GM18520 (cell line): ENCODE data around the gene CAND2.
"Not testable (repeated sequence)": the region's sequence is repeated elsewhere in the genome, so short reads cannot be mapped to it uniquely, and the experiment has no call there.

ENCODE experiments used
- ATAC-seq: cut with Tn5 transposase; IDR thresholded peaks from one replicate; pipeline ENCODE4 v1.9.1; 2021; ENCODE audit not compliant: unreplicated experiment

CAND2 gene

DNA sequence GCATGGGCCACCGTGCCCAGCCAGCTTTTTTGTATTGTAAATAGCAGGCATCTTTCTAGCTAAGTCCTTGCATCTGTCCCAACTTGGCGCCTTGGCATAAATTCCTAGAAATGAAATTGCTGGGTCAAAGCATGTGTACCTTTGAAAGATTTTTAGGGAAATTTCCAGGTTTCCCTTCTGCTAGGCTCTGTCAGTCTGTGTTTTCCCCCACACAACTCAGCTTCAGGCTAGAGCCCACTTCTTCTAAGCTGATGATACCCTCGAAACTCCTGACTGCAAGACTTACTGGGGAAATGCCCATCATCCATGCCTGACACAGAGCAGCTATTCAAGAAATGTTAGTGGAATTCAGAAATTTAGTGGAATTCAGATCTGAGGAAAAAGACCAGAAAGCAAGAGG, 55.7 kb downstream of the CAND2 start:
- no peak for ATAC-seq

- ATAC-seq: not testable (repeated sequence)
Measured at GRCh38 chr3:12853847-12854246, 57.4 kb downstream of the CAND2 start.

- ATAC-seq: no peak
Measured at GRCh38 chr3:12854565-12854964, 58.1 kb downstream of the CAND2 start.

DNA sequence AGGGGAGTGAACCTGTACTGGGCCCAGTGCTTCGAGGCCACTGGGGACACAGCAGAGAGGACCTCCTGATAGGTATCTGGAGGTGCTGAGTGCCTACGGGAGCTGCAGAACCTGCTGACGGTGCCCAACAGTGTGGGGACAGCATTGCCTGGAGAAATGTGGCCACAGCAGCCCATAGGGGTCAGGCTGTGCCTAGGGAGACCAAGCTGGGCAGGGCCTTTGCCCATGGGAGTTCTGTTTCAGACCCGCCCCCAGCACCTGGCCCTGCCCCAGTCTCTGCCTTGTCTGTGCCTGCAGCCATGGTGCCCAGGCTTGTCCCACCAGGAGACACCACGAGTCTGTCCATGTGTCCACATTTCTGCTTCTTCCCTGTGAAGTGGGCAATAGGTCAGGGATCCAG, 60.1 kb downstream of the CAND2 start:
- no peak for ATAC-seq

DNA sequence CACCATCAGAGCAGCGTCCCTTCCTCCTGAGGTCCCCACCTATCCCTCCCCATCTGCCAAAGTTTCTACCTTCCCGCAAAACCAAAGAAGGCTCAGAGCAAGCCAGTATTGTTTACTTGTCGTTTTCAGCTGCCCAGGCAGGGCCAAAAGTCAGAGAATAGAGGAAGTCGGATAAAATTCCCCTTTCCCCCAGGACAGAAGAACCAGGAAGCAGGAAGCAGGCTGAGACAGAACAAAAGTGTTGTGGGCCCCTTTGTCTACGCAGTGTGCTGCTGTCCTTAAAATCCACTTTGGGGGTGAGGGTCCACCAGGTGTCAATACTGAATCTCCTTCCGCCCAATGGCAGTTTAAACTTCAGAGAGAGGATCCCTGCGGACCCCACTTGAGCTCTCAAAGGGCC, 63.4 kb downstream of the CAND2 start:
- ATAC-seq: no peak

DNA sequence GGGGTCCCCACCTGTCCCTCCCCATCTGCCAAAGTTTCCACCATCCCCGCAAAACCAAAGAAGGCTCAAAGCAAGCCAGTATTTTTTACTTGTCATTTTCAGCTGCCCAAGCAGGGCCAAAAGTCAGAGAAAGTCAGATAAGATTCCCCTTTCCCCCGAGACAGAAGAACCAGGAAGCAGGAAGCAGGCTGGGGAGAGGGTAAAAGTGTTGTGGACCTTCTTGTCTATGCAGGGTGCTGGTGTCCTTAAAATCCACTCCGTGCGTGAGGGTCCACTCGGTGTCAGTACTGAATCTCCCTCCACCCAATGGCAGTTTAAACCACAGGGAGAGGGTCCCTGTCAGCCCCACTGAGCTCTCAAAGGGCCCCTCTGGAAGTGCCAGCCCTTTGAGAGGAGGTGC, 65.1 kb downstream of the CAND2 start:
- ATAC-seq: no peak

- no peak for ATAC-seq
Measured at GRCh38 chr3:12862387-12862786, 65.9 kb downstream of the CAND2 start.

DNA sequence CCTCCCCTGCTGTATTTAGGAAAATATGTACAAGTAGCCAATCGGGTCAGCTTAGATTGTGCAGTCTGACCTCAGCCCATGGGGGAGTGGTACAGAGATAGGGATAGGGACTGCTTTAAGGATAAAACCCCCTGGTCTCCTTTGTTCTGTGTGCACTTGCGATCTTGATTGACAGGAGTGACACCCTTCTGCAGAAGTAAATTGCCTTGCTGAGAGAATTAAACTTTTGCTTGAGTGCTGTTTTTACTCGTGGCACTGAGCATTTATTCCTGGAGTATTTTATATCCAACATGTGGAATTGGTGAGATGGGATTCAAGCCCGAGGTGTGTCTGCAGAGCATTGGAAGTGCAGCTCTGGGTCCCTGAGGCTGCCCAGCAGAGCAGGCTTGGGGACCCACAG, 68.8 kb downstream of the CAND2 start:
- no peak for ATAC-seq

GRCh38 chr3:12866836-12867235, 70.4 kb downstream of the CAND2 start:
- no peak for ATAC-seq

DNA sequence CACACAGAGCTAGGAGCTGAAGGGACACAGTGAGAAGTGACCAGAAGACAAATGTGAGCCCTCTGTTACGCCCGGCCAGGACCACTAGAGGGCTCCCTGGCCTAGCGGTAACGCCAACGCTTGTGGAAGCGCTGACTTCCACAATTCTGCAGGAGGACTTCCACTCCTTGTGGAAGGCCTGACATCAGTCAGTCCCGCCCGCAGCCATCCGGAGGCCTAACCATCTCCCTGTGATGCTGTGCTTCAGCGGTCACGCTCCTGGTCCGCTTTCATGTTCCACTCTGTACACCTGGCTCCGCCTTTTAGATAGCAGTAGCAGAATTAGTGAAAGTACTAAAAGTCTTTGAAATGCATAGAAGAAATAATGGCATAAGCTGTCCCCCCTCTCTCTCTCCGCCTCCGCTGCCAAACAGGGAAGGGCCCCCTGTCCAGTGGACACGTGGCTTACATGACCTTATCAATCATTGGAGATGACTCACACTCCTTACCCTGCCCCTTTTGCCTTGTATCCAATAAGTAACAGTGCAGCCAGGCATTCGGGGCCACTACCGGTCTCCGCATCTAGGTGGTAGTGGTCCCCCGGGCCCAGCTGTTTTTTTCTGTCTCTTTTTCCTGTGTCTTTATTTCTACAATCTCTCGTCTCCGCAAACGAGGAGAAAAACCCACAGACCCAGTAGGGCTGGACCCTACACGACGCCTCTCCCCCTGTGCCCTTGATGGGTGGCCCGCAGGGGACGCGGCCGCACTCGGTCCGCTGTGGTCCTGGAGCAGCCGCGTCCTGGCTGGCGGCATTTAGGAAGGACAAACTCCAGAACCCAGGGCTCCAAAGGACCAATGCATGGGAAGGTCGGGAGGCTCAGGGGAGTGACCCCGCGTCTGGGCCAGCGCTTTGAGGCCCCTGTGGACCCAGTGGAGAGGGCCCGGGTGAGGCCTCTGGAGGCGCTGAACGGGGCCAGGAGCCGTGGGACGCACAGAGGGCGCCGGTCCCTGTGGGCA, 71.9 kb downstream of the CAND2 start:
- no peak for ATAC-seq

DNA sequence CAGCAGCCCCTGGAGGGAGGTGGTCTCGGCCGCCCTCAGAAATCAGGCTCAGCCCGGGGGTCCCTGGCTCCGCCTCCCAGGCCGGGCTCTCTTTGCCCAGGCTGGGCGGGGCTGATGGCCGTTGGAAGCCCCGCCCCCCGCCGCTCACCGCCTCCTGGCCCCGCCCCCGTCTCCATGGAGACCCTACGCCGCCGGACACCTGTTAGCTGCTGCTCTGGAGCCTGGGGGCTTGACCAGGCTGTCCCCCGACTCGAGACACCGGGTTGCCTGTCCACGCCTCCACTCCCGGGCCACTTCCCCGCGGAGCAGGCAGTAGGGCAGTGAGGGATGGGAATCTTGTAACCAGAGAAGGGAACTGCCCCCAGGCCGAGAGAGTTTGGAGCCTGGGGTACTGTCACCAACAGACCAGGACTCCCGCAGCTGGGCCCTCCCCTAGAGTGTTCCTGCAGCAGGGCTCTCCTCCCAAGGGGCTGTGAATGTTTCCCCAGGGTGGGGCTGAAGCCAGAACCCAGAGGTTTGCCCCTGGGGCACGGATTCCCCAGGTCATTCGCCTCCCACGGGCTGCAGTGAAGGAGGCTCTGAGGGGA, 72.6 kb downstream of the CAND2 start:
- no peak for ATAC-seq

GRCh38 chr3:12870942-12871341, 74.5 kb downstream of the CAND2 start:
- ATAC-seq: no peak

DNA sequence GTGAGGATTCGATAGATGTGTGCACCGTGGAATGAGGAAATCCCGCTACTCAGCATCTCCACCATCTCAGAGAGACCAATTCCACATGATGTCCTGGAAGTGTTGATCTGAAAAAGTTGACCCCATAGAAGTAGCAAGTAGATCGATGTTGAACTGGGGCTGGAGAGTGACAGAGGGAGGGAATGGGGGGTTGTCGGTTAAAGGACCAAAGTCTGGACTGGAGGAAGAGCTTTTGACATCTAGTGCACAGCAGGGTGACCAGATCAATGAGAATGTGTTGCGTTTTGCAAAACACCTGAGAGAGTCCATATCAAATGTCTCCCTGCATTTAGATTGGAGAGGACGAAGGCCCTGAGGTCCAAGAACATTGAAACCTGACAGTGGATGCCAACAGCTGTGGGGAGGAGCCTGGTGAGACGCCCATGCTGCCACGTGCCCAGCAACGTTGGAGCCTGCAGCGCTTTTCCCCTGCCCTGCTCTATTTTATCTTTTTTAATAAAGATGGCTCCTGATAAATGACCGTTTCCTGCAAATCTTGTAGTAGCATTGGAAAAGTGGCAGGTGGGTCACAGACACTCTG, 75.0 kb downstream of the CAND2 start:
- ATAC-seq: no peak

- no peak for ATAC-seq
Measured at GRCh38 chr3:12875857-12876836, 79.7 kb downstream of the CAND2 start.

DNA sequence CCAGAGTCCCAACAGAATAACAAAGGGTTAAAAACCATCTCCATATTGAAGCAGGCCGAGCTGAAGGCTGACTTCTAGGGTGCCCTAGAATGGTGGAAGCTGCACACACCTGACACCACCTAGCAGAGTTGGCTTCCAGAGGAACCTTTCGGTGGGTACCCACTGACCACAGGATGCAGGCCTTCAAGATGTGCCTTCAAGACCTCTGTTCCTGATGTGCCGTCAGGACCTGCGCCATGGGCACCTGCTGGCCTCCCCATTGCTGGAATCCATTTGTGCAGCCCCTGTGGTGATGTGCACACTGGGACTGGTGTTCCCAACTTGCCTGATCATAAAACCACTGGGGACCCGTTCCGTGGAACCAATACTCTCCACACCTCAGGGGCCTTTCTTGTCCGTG, 80.6 kb downstream of the CAND2 start:
- ATAC-seq: no peak

DNA sequence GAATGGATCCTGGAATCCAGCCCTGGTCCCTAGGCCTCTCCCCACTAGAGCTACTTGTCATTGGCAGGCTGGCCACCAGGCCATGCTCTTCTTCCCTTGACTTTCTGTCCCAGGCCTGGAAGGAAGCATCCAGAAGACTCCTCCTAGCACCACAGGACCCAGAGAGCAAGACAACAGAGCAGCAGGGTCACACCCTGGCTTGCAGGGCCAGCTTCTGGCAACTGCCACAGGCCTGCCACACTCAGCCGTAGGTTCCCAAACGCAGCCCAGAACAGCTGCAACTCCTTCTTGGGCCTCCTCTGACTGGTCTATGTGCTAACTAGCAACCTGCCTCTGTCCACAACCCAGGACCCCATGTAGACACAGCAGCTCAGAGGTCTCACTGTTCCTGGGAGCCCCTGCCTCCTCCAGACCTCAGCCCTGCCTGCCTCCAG, 81.7 kb downstream of the CAND2 start:
- ATAC-seq: no peak

GRCh38 chr3:12878758-12879157, 82.3 kb downstream of the CAND2 start:
- not testable (repeated sequence) for ATAC-seq

DNA sequence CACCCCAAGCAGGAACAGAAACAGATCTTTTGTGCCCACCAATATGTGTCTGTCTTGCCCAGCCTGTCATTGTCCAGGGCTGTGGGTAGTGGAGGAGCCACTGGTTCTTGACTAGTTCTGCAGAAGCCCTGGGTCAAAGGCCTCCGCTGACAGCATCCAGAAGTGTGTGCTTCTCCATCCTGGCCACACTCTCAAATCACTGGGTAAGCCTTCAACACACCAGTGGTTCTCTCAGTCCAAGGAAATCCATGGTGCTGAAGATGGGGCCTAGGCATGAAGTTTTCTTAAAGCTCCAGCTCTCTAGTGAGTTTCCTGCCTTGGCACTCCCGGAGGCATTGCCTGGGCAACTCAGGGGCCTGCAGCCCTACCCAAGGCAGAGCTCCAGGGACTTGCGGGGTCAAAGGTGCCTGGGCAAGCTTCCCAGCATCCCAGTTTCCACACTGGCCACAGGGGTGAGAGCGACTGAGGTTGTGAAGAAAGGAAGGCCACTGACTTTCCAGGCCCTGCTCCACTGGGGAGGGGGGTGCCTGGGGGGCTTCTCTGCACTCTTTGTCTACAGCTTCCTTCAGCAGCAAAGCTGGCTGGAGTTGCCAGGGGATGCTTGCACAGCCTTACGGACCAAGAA, 82.8 kb downstream of the CAND2 start:
- ATAC-seq: no peak

DNA sequence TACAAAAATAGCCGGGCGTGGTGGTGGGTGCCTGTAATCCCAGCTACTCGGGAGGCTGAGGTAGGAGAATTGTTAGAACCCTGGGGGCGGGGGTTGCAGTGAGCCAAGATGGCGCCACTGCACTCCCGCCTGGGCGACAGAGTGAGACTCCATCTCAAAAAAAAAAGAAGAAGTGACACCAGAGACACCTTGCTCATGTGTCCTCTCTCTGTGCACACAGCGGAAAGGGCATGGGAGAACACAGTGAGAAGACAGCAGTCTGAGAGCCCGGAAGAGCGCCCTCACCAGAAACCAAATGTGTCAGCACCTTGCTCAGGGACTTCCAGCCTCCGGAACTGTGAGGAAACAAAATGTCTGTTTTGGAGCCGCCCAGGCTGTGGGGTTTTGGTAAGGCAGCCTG, 85.4 kb downstream of the CAND2 start:
- ATAC-seq: not testable (repeated sequence)
